Ascending aorta (tissue), 2 donors: ENCODE measurements around the gene CHCHD6. TPM values are rescaled to one million over a fixed set of nuclear protein-coding genes. Genes with fewer than 3 reads are reported as not detected.

Source experiments
- DNase-seq, 2 donors: peaks; one replicate each; pipeline ENCODE4 v3.0.0-alpha.2; 2019; ENCODE audit warnings: low spot score in 2 of 2
- H3K27ac ChIP-seq, 2 donors: fragments of 200-600 bp; sonication (generic); one replicate each; pipeline ENCODE4 v1.5.1; 2016 to 2017; ENCODE audit warnings: mild to moderate bottlenecking in 1 of 2
- H3K27me3 ChIP-seq: fragments of 200-600 bp; sonication (generic); one replicate; pipeline ENCODE4 v1.5.1; 2017
- H3K36me3 ChIP-seq, 2 donors: fragments of 200-600 bp; sonication (generic); one replicate each; pipeline ENCODE4 v1.5.1; 2016
- H3K4me1 ChIP-seq, 2 donors: fragments of 200-600 bp; sonication (generic); one replicate each; pipeline ENCODE4 v1.5.1; 2016 to 2017; ENCODE audit warnings: mild to moderate bottlenecking in 1 of 2
- H3K4me3 ChIP-seq, 2 donors: fragments of 200-600 bp; sonication (generic); one replicate each; pipeline ENCODE4 v1.5.1; 2016 to 2017; ENCODE audit warnings: mild to moderate bottlenecking in 1 of 2
- H3K9me3 ChIP-seq, 2 donors: fragments of 200-600 bp; sonication (generic); one replicate each; pipeline ENCODE4 v1.5.1; 2016
- CTCF ChIP-seq, 3 experiments: fragments of 200-600 bp in 2 of 3; fragments of 450-650 bp in 1 of 3; sonication (generic) in 2 of 3; IDR thresholded peaks; one replicate each; pipeline ENCODE4 v1.5.1; 2016 to 2019; ENCODE audit warnings: antibody characterized with exemption in 3 of 3, mild to moderate bottlenecking in 1 of 3, moderate library complexity in 1 of 3
- intact Hi-C: fragments of 100-400 bp; cut with DNase I; formaldehyde crosslinking; loops from one replicate; pipeline ENCODE4 v1.15.1; 2023
- total RNA-seq: library from RNA; depleted of rRNA; stranded (reverse); fragments of >200 nt; gene quantifications from one replicate; pipeline ENCODE4 v1.1.0, GENCODE V29; 2016

Gene CHCHD6
- total RNA-seq, 1 donor from 2014 or later = 1.2 TPM

GRCh38 chr3:126723237-126723636, 19.2 kb downstream of the CHCHD6 start:
- Histone ChIP-seq H3K9me3 (no peaks in the 10 kb centered on the region), H3K36me3 (peaks cover 0 to 6% of the 10 kb centered on the region in 2 donors), H3K4me3 (no peak overlapping the region), H3K27ac (no peak overlapping the region), H3K4me1 (no peaks in the 10 kb centered on the region), H3K27me3 (no peaks in the 10 kb centered on the region)
- TF ChIP-seq CTCF (IDR thresholded peaks at IDR 0.05) = no peak
- intact Hi-C loops = no loop called here
- no peak for DNase-seq

GRCh38 chr3:126723801-126724200, 19.8 kb downstream of the CHCHD6 start:
- no peak for DNase-seq
- no peak for TF ChIP-seq CTCF (IDR thresholded peaks at IDR 0.05)
- Histone ChIP-seq H3K4me1 (no peaks in the 10 kb centered on the region), H3K27me3 (no peaks in the 10 kb centered on the region), H3K4me3 (no peak overlapping the region), H3K9me3 (no peaks in the 10 kb centered on the region), H3K27ac (no peak overlapping the region), H3K36me3 (peaks cover 0 to 7% of the 10 kb centered on the region in 2 donors)
- intact Hi-C loops = no loop called here

GRCh38 chr3:126728680-126729079, 24.6 kb downstream of the CHCHD6 start:
- no peak for TF ChIP-seq CTCF (IDR thresholded peaks at IDR 0.05)
- intact Hi-C loops = no loop called here
- Histone ChIP-seq H3K4me3 (no peak overlapping the region), H3K9me3 (no peaks in the 10 kb centered on the region), H3K4me1 (no peaks in the 10 kb centered on the region), H3K27ac (no peak overlapping the region), H3K27me3 (no peaks in the 10 kb centered on the region), H3K36me3 (peaks cover 4 to 16% of the 10 kb centered on the region in 2 donors)
- DNase-seq = no peak

GRCh38 chr3:126730376-126730775, 26.3 kb downstream of the CHCHD6 start:
- Histone ChIP-seq H3K9me3 (no peaks in the 10 kb centered on the region), H3K4me3 (no peak overlapping the region), H3K36me3 (peaks cover 4 to 23% of the 10 kb centered on the region in 2 donors), H3K27me3 (no peaks in the 10 kb centered on the region), H3K27ac (no peak overlapping the region), H3K4me1 (no peaks in the 10 kb centered on the region)
- intact Hi-C loops = no loop called here
- DNase-seq = no peak
- no peak for TF ChIP-seq CTCF (IDR thresholded peaks at IDR 0.05)

- intact Hi-C loops = no loop called here
- Histone ChIP-seq H3K27me3 (no peaks in the 10 kb centered on the region), H3K9me3 (no peaks in the 10 kb centered on the region), H3K27ac (no peak overlapping the region), H3K36me3 (peaks cover 4 to 28% of the 10 kb centered on the region in 2 donors), H3K4me3 (no peak overlapping the region), H3K4me1 (no peaks in the 10 kb centered on the region)
- TF ChIP-seq CTCF (IDR thresholded peaks at IDR 0.05) = no peak
- DNase-seq = no peak
Measured at GRCh38 chr3:126731044-126731443, 27.0 kb downstream of the CHCHD6 start.
